Measurements from ENCODE around the gene CEBPZOS.

Gene CEBPZOS

GRCh38 chr2:37196320-37197195, at the start of gene CEBPZOS:
Gene CEBPZOS (plus strand): TSS chr2:37196496. CDS start chr2:37199705, 3,209 bp downstream.
- DNase-seq (ENCODE audit: extremely low read depth, low read depth) = peak; percentile 52
- peak within 1 kb of the TSS; percentile 91 for H3K4me3 ChIP-seq (replicated peaks; ENCODE audit: low read depth, low read length)
- TF ChIP-seq CTCF (IDR thresholded peaks at IDR 0.05; ENCODE audit: low read depth, low read length, missing control alignments) = no peak

GRCh38 chr2:37148325-37148724, 48.0 kb upstream of the CEBPZOS start:
- DNase-seq (ENCODE audit: extremely low read depth, low read depth) = no peak
- no peak for TF ChIP-seq CTCF (IDR thresholded peaks at IDR 0.05; ENCODE audit: low read depth, low read length, missing control alignments)

GRCh38 chr2:37149626-37150322, 46.5 kb upstream of the CEBPZOS start:
- DNase-seq (ENCODE audit: extremely low read depth, low read depth) = no peak
- H3K4me3 ChIP-seq (replicated peaks; ENCODE audit: low read depth, low read length) = no peak overlapping the region
- no peak for TF ChIP-seq CTCF (IDR thresholded peaks at IDR 0.05; ENCODE audit: low read depth, low read length, missing control alignments)

More at GRCh38 chr2:37148325-37148724, 48.0 kb upstream of the CEBPZOS start:
- no peak overlapping the region for H3K4me3 ChIP-seq (replicated peaks; ENCODE audit: low read depth, low read length)

GRCh38 chr2:37153224-37153623, 43.1 kb upstream of the CEBPZOS start:
- no peak overlapping the region for H3K4me3 ChIP-seq (replicated peaks; ENCODE audit: low read depth, low read length)
- no peak for DNase-seq (ENCODE audit: extremely low read depth, low read depth)
- TF ChIP-seq CTCF (IDR thresholded peaks at IDR 0.05; ENCODE audit: low read depth, low read length, missing control alignments) = no peak

GRCh38 chr2:37154785-37155184, 41.5 kb upstream of the CEBPZOS start:
- no peak for TF ChIP-seq CTCF (IDR thresholded peaks at IDR 0.05; ENCODE audit: low read depth, low read length, missing control alignments)
- no peak for DNase-seq (ENCODE audit: extremely low read depth, low read depth)
- H3K4me3 ChIP-seq (replicated peaks; ENCODE audit: low read depth, low read length) = no peak overlapping the region

GRCh38 chr2:37156071-37156856, 40.0 kb upstream of the CEBPZOS start:
- DNase-seq (ENCODE audit: extremely low read depth, low read depth) = no peak
- no peak for TF ChIP-seq CTCF (IDR thresholded peaks at IDR 0.05; ENCODE audit: low read depth, low read length, missing control alignments)
- H3K4me3 ChIP-seq (replicated peaks; ENCODE audit: low read depth, low read length) = peak overlapping the region; percentile 64

Data from HFF-Myc (cell line).